RWPE2 (cell line): ENCODE data around the gene RETSAT.

Experiments used
- ATAC-seq: fragments of 200-7000 bp; cut with Tn5 transposase; 3 replicates; pipeline ENCODE4 v1.9.1; 2021; ENCODE audit warnings: low read depth
- DNase-seq: peaks from one replicate; pipeline ENCODE4 v3.0.0-alpha.2; 2020; ENCODE audit warnings: low spot score
- H3K27ac ChIP-seq: fragments of 450-650 bp; 2 replicates; pipeline ENCODE4 v1.5.1; 2017; ENCODE audit warnings: mild to moderate bottlenecking; ENCODE audit not compliant: poor library complexity, severe bottlenecking
- H3K27me3 ChIP-seq: fragments of 250-450 bp; sonication (Bioruptor Pico); 2 replicates; pipeline ENCODE4 v1.5.1; 2021; ENCODE audit warnings: mild to moderate bottlenecking, moderate library complexity; ENCODE audit not compliant: insufficient read depth, poor library complexity, severe bottlenecking
- H3K36me3 ChIP-seq: fragments of 250-450 bp; sonication (Bioruptor Pico); 2 replicates; pipeline ENCODE4 v1.5.1; 2020; ENCODE audit warnings: low read depth, mild to moderate bottlenecking, moderate library complexity
- H3K4me1 ChIP-seq: fragments of 250-450 bp; sonication (Bioruptor Pico); 2 replicates; pipeline ENCODE4 v1.5.1; 2021; ENCODE audit warnings: mild to moderate bottlenecking, moderate library complexity; ENCODE audit not compliant: insufficient read depth, poor library complexity, severe bottlenecking
- H3K4me3 ChIP-seq: fragments of 250-450 bp; sonication (Bioruptor Pico); 2 replicates; pipeline ENCODE4 v1.5.1; 2021; ENCODE audit warnings: mild to moderate bottlenecking, moderate library complexity; ENCODE audit not compliant: severe bottlenecking
- H3K9me3 ChIP-seq: fragments of 250-450 bp; sonication (Bioruptor Pico); 2 replicates; pipeline ENCODE4 v1.5.1; 2021; ENCODE audit warnings: mild to moderate bottlenecking, moderate library complexity; ENCODE audit not compliant: severe bottlenecking
- CTCF ChIP-seq: fragments of 450-650 bp; IDR thresholded peaks from one replicate; pipeline ENCODE4 v1.5.1; 2017; ENCODE audit warnings: mild to moderate bottlenecking, moderate library complexity; ENCODE audit not compliant: poor library complexity, severe bottlenecking

The RETSAT gene

GRCh38 chr2:85393836-85394235, 39.5 kb upstream of the RETSAT start:
- no peak overlapping the region for H3K27ac ChIP-seq
- peaks cover 59% of the 10 kb centered on the region for H3K36me3 ChIP-seq
- ATAC-seq, result peak; percentile 26; the same call in 1 of the 3 replicates

GRCh38 chr2:85390941-85391669, 36.8 kb upstream of the RETSAT start:
- Histone ChIP-seq H3K27me3 (no peaks in the 10 kb centered on the region), H3K9me3 (no peaks in the 10 kb centered on the region), H3K4me3 (no peak overlapping the region), H3K27ac (no peak overlapping the region), H3K36me3 (peaks cover 46% of the 10 kb centered on the region), H3K4me1 (no peaks in the 10 kb centered on the region)
- peak; percentile 53 for TF ChIP-seq CTCF
- no peak for DNase-seq
- peak; percentile 52 for ATAC-seq

More at GRCh38 chr2:85393836-85394235, 39.5 kb upstream of the RETSAT start:
- Histone ChIP-seq H3K9me3 (no peaks in the 10 kb centered on the region), H3K27me3 (no peaks in the 10 kb centered on the region), H3K4me3 (no peak overlapping the region), H3K4me1 (no peaks in the 10 kb centered on the region)
- TF ChIP-seq CTCF, result no peak
- DNase-seq, result no peak

GRCh38 chr2:85388878-85389538, 34.7 kb upstream of the RETSAT start:
- Histone ChIP-seq H3K9me3 (no peaks in the 10 kb centered on the region), H3K4me1 (no peaks in the 10 kb centered on the region), H3K27me3 (no peaks in the 10 kb centered on the region), H3K36me3 (peaks cover 47% of the 10 kb centered on the region), H3K27ac (no peak overlapping the region), H3K4me3 (no peak overlapping the region)
- DNase-seq, result no peak
- ATAC-seq, result no peak
- TF ChIP-seq CTCF, result no peak

- Histone ChIP-seq H3K4me3 (no peak overlapping the region), H3K9me3 (no peaks in the 10 kb centered on the region), H3K36me3 (peaks cover 46% of the 10 kb centered on the region), H3K4me1 (no peaks in the 10 kb centered on the region), H3K27me3 (no peaks in the 10 kb centered on the region), H3K27ac (no peak overlapping the region)
- no peak for TF ChIP-seq CTCF
- DNase-seq (no peak), ATAC-seq (no peak)
These were observed 33.4 kb upstream of the RETSAT start for GRCh38 chr2:85387754-85388153.

GRCh38 chr2:85385746-85386145, 31.4 kb upstream of the RETSAT start:
- Histone ChIP-seq H3K27me3 (no peaks in the 10 kb centered on the region), H3K27ac (no peak overlapping the region), H3K9me3 (no peaks in the 10 kb centered on the region), H3K36me3 (peaks cover 41% of the 10 kb centered on the region), H3K4me3 (no peak overlapping the region), H3K4me1 (no peaks in the 10 kb centered on the region)
- no peak for DNase-seq
- TF ChIP-seq CTCF, result no peak
- no peak for ATAC-seq
